Gastrocnemius medialis (tissue), 4 donors: ENCODE results near the gene WDR82. TPM values are rescaled to one million over a fixed set of nuclear protein-coding genes. Genes with fewer than 3 reads are reported as not detected.

Experiments
- ATAC-seq, 2 donors: fragments of 150-250 bp; one replicate each; pipeline ENCODE4 v1.9.1; 2016
- DNase-seq, 2 donors: peaks; one replicate each; pipeline ENCODE4 v3.0.0-alpha.2; 2019
- H3K27ac ChIP-seq, 4 donors: fragments of 200-600 bp; sonication (generic); 1 replicate in 1 of 4; 2 replicates in 3 of 4; pipeline ENCODE4 v1.5.1; 2016 to 2018; ENCODE audit warnings: mild to moderate bottlenecking in 2 of 4, moderate library complexity in 1 of 4
- H3K27me3 ChIP-seq, 3 donors: fragments of 200-600 bp; sonication (generic) in 2 of 3; 1 replicate in 1 of 3; 2 replicates in 2 of 3; pipeline versions ENCODE4 v1.5.1 to v1.6.0; 2016 to 2019; ENCODE audit warnings: mild to moderate bottlenecking in 1 of 3, moderate library complexity in 1 of 3
- H3K36me3 ChIP-seq, 2 donors: fragments of 200-600 bp; sonication (generic) in 1 of 2; one replicate each; pipeline ENCODE4 v1.5.1; 2017 to 2018
- H3K4me1 ChIP-seq, 2 donors: fragments of 200-600 bp; sonication (generic) in 1 of 2; one replicate each; pipeline ENCODE4 v1.5.1; 2016 to 2017; ENCODE audit warnings: mild to moderate bottlenecking in 2 of 2
- H3K4me3 ChIP-seq, 4 donors: fragments of 200-600 bp; sonication (generic) in 3 of 4; 1 replicate in 1 of 4; 2 replicates in 3 of 4; pipeline ENCODE4 v1.5.1; 2016 to 2019; ENCODE audit warnings: mild to moderate bottlenecking in 2 of 4
- H3K9me3 ChIP-seq, 3 donors: fragments of 200-600 bp; sonication (generic) in 2 of 3; 1 replicate in 1 of 3; 2 replicates in 2 of 3; pipeline ENCODE4 v1.5.1; 2016 to 2019
- POLR2A ChIP-seq, 2 donors: fragments of 450-650 bp; IDR thresholded peaks; one replicate each; pipeline ENCODE4 v1.6.1; 2017; ENCODE audit warnings: antibody characterized with exemption in 2 of 2, mild to moderate bottlenecking in 2 of 2, moderate library complexity in 2 of 2
- in situ Hi-C, 4 donors: fragments of 200-750 bp; cut with MboI; loops; one replicate each; pipeline versions ENCODE4 v1.15.0 to v1.8.0; 2017; ENCODE audit warnings: low sequenced_read_pairs in 4 of 4
- intact Hi-C: fragments of 100-400 bp; cut with DNase I; formaldehyde crosslinking; loops from one replicate; pipeline ENCODE4 v1.15.1; 2023; ENCODE audit warnings: low total_unique reads
- total RNA-seq, 4 donors: library from RNA; depleted of rRNA; stranded (reverse); fragments of >200 nt; gene quantifications; one replicate each; pipeline versions ENCODE4 v1.1.0 to v1.2.3, GENCODE V29; 2016
- TF ChIP-seq, protein P1 (sequence below), 5 experiments: fragments of 450-650 bp in 3 of 5; fragments of 200-600 bp in 2 of 5; sonication (generic) in 2 of 5; IDR thresholded peaks in 4 of 5; conservative IDR thresholded peaks in 1 of 5; 1 replicate in 4 of 5; 2 replicates in 1 of 5; pipeline ENCODE4 v1.5.1; 2016 to 2019; ENCODE audit warnings: antibody characterized with exemption in 5 of 5, mild to moderate bottlenecking in 3 of 5, moderate library complexity in 3 of 5

The WDR82 gene
- total RNA-seq, 4 donors from 2014 or later: 54.1 to 64.9 (median 59.3) TPM

DNA sequence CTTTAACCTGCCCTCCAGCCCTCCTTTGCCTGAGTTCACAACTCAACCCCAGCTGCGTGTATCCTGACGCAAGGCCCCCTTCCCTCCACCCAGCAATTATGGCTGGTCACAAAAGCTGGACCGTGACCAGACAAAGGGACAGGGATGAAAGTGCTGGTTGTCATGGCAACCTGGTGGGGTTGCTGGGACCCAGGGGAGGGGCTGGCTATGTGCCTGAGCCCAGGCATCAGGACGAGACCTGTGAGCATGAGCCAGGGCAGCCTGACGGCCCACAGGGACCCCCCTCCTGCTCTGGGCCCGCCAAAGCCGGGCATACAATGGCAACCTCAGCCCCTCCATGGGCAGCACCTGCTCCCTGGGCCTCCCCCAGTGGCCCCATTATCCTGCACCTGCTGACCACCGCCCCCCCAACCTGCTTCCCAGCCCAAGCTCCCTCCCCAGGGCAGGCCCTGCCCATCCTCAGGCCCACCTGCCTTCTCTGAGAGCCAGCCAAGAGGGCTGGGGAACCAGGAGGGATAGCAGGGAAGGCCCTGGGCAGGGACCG, 33.2 kb upstream of the WDR82 start:
- no peaks in the 10 kb centered on the region for H3K36me3 ChIP-seq
- no peaks in the 10 kb centered on the region for H3K4me1 ChIP-seq
- no peak overlapping the region for H3K27ac ChIP-seq
- ATAC-seq (no peak), DNase-seq (no peak)
- no peaks in the 10 kb centered on the region for H3K27me3 ChIP-seq
- in situ Hi-C loops: no loop called here
- intact Hi-C loops: no loop called here
- no peak for TF ChIP-seq POLR2A (IDR thresholded peaks at IDR 0.05)
- TF ChIP-seq, protein P1, sequence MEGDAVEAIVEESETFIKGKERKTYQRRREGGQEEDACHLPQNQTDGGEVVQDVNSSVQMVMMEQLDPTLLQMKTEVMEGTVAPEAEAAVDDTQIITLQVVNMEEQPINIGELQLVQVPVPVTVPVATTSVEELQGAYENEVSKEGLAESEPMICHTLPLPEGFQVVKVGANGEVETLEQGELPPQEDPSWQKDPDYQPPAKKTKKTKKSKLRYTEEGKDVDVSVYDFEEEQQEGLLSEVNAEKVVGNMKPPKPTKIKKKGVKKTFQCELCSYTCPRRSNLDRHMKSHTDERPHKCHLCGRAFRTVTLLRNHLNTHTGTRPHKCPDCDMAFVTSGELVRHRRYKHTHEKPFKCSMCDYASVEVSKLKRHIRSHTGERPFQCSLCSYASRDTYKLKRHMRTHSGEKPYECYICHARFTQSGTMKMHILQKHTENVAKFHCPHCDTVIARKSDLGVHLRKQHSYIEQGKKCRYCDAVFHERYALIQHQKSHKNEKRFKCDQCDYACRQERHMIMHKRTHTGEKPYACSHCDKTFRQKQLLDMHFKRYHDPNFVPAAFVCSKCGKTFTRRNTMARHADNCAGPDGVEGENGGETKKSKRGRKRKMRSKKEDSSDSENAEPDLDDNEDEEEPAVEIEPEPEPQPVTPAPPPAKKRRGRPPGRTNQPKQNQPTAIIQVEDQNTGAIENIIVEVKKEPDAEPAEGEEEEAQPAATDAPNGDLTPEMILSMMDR (IDR thresholded peaks at IDR 0.05 in 4 of 5, conservative IDR thresholded peaks at IDR 0.05 in 1 of 5): no peak
- no peak overlapping the region for H3K4me3 ChIP-seq
- no peaks in the 10 kb centered on the region for H3K9me3 ChIP-seq

DNA sequence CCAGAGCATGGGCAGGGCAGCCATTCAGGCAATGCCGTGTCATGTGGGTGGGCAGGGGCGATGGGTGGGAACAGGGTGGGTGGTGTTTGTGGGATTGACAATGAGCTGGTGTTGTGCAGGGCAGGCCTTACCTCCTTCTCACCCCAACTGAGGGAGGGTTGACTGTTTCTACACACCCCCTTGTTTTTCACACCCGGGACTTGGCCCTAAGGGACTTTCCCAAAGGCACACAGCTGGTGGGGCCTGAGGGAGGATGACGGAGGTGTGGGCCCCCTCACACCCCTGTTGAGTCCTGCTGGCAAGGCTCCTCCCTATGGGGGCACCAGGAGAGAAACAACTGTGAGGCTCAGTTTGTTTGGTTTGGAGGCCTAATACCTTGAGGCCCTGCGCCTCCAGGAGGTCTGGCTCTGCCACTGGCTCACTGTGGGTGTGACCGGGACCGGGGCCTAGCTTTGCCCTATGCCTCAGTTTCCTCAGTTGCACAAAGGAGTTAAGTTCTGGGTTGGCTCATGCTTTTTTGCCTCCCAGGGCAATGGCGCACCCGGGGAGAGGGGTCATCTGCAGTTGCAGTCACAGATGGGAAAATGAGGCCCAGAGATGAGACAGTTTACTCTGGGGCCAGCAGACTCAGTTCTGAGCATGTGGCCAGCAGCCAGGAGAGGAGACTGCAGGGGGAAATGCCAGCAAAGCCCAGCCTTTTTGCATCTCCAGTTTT, 32.6 kb upstream of the WDR82 start:
- Histone ChIP-seq H3K4me1 (no peaks in the 10 kb centered on the region), H3K9me3 (no peaks in the 10 kb centered on the region), H3K27me3 (no peaks in the 10 kb centered on the region), H3K36me3 (no peaks in the 10 kb centered on the region), H3K27ac (no peak overlapping the region), H3K4me3 (no peak overlapping the region)
- in situ Hi-C loops (no loop called here), intact Hi-C loops (no loop called here)
- no peak for TF ChIP-seq POLR2A (IDR thresholded peaks at IDR 0.05)
- DNase-seq (no peak), ATAC-seq (no peak)

DNA sequence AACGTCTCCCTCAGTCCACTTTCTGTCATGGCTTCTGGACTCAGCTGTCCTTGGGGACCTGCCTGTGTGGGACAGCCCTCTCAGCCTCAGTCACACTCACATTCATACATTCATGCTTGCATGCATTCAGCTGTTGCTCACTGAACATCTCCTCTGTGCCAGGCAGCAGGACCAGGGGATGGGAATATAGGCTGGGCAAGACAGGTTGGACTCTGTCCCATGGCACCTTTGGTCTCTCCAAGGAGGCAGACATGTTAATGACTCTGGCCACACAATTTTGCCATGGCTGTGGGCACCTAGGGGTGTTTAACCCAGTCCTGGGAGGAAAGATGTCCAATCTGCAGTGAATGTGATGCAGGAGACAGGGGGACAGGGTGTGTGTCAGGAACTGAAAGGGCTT, 29.9 kb upstream of the WDR82 start:
- TF ChIP-seq POLR2A (IDR thresholded peaks at IDR 0.05): no peak
- TF ChIP-seq, protein P1 (IDR thresholded peaks at IDR 0.05 in 4 of 5, conservative IDR thresholded peaks at IDR 0.05 in 1 of 5): no peak
- H3K27me3 ChIP-seq: no peaks in the 10 kb centered on the region
- in situ Hi-C loops: no loop called here
- H3K4me1 ChIP-seq: no peaks in the 10 kb centered on the region
- intact Hi-C loops: no loop called here
- H3K36me3 ChIP-seq: no peaks in the 10 kb centered on the region
- ATAC-seq (no peak), DNase-seq (no peak)
- H3K27ac ChIP-seq: no peak overlapping the region
- no peak overlapping the region for H3K4me3 ChIP-seq
- no peaks in the 10 kb centered on the region for H3K9me3 ChIP-seq

DNA sequence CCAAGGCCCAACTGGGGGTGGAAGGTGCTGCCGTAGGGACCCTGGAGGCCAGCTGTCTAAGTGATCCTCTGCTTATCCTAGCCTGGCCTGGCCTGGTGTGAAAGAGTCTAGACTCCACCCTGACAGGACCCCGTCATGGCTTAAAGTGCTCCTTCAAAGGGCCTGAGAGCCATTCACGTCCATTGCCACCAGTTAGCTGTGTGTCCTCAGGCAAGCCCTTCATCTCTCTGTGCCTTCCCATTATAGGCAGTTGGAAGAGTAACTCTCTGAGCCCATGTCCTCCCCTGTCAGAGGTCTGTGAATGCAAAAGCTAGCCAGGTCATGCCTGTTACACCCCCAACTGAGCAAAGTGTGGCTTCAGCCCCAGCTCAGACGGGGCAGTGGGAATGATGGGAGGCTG, 28.5 kb upstream of the WDR82 start:
- no peaks in the 10 kb centered on the region for H3K27me3 ChIP-seq
- DNase-seq: no peak
- no peak overlapping the region for H3K4me3 ChIP-seq
- no peaks in the 10 kb centered on the region for H3K36me3 ChIP-seq
- no peak overlapping the region for H3K27ac ChIP-seq
- in situ Hi-C loops: no loop called here
- H3K9me3 ChIP-seq: no peaks in the 10 kb centered on the region
- intact Hi-C loops: no loop called here
- no peak for ATAC-seq
- H3K4me1 ChIP-seq: no peaks in the 10 kb centered on the region
- TF ChIP-seq, protein P1 (IDR thresholded peaks at IDR 0.05 in 4 of 5, conservative IDR thresholded peaks at IDR 0.05 in 1 of 5): no peak
- TF ChIP-seq POLR2A (IDR thresholded peaks at IDR 0.05): no peak

DNA sequence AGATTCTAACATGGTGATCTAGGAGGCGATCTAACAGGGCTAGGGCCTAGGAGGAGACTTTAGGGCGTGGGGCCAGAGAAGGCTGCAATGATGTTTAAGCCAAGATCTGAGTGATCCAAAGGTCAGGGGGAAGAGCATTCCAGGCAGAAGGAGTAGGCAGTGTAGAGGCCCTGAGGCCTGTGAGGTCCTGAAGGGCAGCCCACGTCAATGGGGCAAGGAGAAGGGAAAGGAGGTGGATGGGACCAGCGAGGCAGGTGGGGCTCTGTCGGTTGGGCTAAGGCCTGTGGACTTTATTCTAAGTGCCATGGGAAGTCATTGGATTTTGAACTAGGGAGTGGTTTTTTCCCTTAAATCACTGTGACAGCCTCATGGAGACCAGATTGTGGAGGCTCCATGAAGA, 27.5 kb upstream of the WDR82 start:
- DNase-seq: no peak

More for the DNA sequence above, 27.5 kb upstream of the WDR82 start:
- Histone ChIP-seq H3K9me3 (no peaks in the 10 kb centered on the region), H3K27me3 (no peaks in the 10 kb centered on the region), H3K4me1 (no peaks in the 10 kb centered on the region), H3K36me3 (no peaks in the 10 kb centered on the region), H3K4me3 (no peak overlapping the region), H3K27ac (no peak overlapping the region)
- no peak for ATAC-seq
- no peak for TF ChIP-seq POLR2A (IDR thresholded peaks at IDR 0.05)
- TF ChIP-seq, protein P1 (IDR thresholded peaks at IDR 0.05 in 4 of 5, conservative IDR thresholded peaks at IDR 0.05 in 1 of 5): no peak
- intact Hi-C loops: no loop called here
- in situ Hi-C loops: no loop called here
